ENCODE measurements around the gene PUM2. TPM values are rescaled to one million over a fixed set of nuclear protein-coding genes. Genes with fewer than 3 reads are reported as not detected.
A peak's percentile ranks its signal among the peaks of the same experiment; 100 is the strongest.

Gene PUM2
- total RNA-seq, 1 experiment from 2014 or later, result 104 TPM

- TF ChIP-seq, protein P1, sequence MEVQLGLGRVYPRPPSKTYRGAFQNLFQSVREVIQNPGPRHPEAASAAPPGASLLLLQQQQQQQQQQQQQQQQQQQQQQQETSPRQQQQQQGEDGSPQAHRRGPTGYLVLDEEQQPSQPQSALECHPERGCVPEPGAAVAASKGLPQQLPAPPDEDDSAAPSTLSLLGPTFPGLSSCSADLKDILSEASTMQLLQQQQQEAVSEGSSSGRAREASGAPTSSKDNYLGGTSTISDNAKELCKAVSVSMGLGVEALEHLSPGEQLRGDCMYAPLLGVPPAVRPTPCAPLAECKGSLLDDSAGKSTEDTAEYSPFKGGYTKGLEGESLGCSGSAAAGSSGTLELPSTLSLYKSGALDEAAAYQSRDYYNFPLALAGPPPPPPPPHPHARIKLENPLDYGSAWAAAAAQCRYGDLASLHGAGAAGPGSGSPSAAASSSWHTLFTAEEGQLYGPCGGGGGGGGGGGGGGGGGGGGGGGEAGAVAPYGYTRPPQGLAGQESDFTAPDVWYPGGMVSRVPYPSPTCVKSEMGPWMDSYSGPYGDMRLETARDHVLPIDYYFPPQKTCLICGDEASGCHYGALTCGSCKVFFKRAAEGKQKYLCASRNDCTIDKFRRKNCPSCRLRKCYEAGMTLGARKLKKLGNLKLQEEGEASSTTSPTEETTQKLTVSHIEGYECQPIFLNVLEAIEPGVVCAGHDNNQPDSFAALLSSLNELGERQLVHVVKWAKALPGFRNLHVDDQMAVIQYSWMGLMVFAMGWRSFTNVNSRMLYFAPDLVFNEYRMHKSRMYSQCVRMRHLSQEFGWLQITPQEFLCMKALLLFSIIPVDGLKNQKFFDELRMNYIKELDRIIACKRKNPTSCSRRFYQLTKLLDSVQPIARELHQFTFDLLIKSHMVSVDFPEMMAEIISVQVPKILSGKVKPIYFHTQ (CRISPR knock-in tag; IDR thresholded peaks at IDR 0.05), result no peak
- TF ChIP-seq RORB (CRISPR knock-in tag; IDR thresholded peaks at IDR 0.05) (no peak), CDX4 (CRISPR knock-in tag; IDR thresholded peaks at IDR 0.05; ENCODE audit: borderline replicate concordance) (no peak), ZNF671 (CRISPR knock-in tag; IDR thresholded peaks at IDR 0.05) (no peak), ZNF416 (CRISPR knock-in tag; IDR thresholded peaks at IDR 0.05) (no peak), RELA (CRISPR knock-in tag; IDR thresholded peaks at IDR 0.05; ENCODE audit: borderline replicate concordance) (no peak), ZNF263 (CRISPR knock-in tag; IDR thresholded peaks at IDR 0.05; ENCODE audit: low read depth) (no peak), GRHL2 (CRISPR knock-in tag; IDR thresholded peaks at IDR 0.05; ENCODE audit: insufficient replicate concordance, severe bottlenecking) (no peak), ERG (CRISPR knock-in tag; IDR thresholded peaks at IDR 0.05) (no peak), JUN (CRISPR knock-in tag; IDR thresholded peaks at IDR 0.05) (peak; percentile 82), FOXJ3 (CRISPR knock-in tag; IDR thresholded peaks at IDR 0.05; ENCODE audit: borderline replicate concordance) (no peak), ZNF219 (CRISPR knock-in tag; IDR thresholded peaks at IDR 0.05; ENCODE audit: borderline replicate concordance) (no peak; the same call in 1 of the 2 replicates), ZMAT4 (CRISPR knock-in tag; IDR thresholded peaks at IDR 0.05) (no peak), ZNF317 (CRISPR knock-in tag; IDR thresholded peaks at IDR 0.05; ENCODE audit: borderline replicate concordance, low read depth) (no peak), TEAD1 (CRISPR knock-in tag; IDR thresholded peaks at IDR 0.05) (no peak), PRDM15 (CRISPR knock-in tag; IDR thresholded peaks at IDR 0.05) (no peak), NFYB (CRISPR knock-in tag; conservative IDR thresholded peaks at IDR 0.05; ENCODE audit: low read depth) (no peak), PRRX2 (CRISPR knock-in tag; IDR thresholded peaks at IDR 0.05) (peak; percentile 57; the same call in 1 of the 2 replicates), KAT7 (CRISPR knock-in tag; IDR thresholded peaks at IDR 0.05; ENCODE audit: borderline replicate concordance) (peak; percentile 66; the same call in 1 of the 2 replicates), ZBTB21 (CRISPR knock-in tag; IDR thresholded peaks at IDR 0.05; ENCODE audit: borderline replicate concordance) (peak; percentile 49; the same call in 1 of the 2 replicates), MAX (CRISPR knock-in tag; IDR thresholded peaks at IDR 0.05) (no peak)
- TF ChIP-seq, protein P2, sequence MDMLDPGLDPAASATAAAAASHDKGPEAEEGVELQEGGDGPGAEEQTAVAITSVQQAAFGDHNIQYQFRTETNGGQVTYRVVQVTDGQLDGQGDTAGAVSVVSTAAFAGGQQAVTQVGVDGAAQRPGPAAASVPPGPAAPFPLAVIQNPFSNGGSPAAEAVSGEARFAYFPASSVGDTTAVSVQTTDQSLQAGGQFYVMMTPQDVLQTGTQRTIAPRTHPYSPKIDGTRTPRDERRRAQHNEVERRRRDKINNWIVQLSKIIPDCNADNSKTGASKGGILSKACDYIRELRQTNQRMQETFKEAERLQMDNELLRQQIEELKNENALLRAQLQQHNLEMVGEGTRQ (CRISPR knock-in tag; IDR thresholded peaks at IDR 0.05), result no peak
- TF ChIP-seq, protein P3, sequence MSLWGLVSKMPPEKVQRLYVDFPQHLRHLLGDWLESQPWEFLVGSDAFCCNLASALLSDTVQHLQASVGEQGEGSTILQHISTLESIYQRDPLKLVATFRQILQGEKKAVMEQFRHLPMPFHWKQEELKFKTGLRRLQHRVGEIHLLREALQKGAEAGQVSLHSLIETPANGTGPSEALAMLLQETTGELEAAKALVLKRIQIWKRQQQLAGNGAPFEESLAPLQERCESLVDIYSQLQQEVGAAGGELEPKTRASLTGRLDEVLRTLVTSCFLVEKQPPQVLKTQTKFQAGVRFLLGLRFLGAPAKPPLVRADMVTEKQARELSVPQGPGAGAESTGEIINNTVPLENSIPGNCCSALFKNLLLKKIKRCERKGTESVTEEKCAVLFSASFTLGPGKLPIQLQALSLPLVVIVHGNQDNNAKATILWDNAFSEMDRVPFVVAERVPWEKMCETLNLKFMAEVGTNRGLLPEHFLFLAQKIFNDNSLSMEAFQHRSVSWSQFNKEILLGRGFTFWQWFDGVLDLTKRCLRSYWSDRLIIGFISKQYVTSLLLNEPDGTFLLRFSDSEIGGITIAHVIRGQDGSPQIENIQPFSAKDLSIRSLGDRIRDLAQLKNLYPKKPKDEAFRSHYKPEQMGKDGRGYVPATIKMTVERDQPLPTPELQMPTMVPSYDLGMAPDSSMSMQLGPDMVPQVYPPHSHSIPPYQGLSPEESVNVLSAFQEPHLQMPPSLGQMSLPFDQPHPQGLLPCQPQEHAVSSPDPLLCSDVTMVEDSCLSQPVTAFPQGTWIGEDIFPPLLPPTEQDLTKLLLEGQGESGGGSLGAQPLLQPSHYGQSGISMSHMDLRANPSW (CRISPR knock-in tag; conservative IDR thresholded peaks at IDR 0.05; ENCODE audit: low read depth), result no peak
Measured at GRCh38 chr2:20350041-20350712, 467 bp downstream of the PUM2 start (continued).
